Neural progenitor cell (in vitro differentiated cells): ENCODE results near the gene ZBTB3. TPM values are rescaled to one million over a fixed set of nuclear protein-coding genes. Genes with fewer than 3 reads are reported as not detected.
A peak's percentile ranks its signal among the peaks of the same experiment; 100 is the strongest.

Experiments
- DNase-seq: peaks from one replicate; pipeline ENCODE4 v3.0.0-alpha.2; 2016; ENCODE audit warnings: low spot score
- H2AFZ ChIP-seq: fragments of 200-600 bp; sonication (generic); replicated peaks from 2 replicates; pipeline ENCODE4 v1.6.1; 2016; ENCODE audit warnings: antibody characterized with exemption
- H3F3A ChIP-seq: fragments of 200-600 bp; sonication (generic); 2 replicates; pipeline ENCODE4 v1.6.1; 2016; ENCODE audit warnings: antibody characterized with exemption, low read depth
- H3K27ac ChIP-seq: fragments of 200-600 bp; sonication (generic); 2 replicates; pipeline ENCODE4 v1.5.1; 2016; ENCODE audit warnings: mild to moderate bottlenecking
- H3K27me3 ChIP-seq: fragments of 200-600 bp; sonication (generic); 2 replicates; pipeline ENCODE4 v1.6.1; 2016; ENCODE audit warnings: mild to moderate bottlenecking, moderate library complexity
- H3K36me3 ChIP-seq: fragments of 200-600 bp; sonication (generic); 2 replicates; pipeline ENCODE4 v1.5.1; 2016
- H3K4me1 ChIP-seq: fragments of 200-600 bp; sonication (generic); 2 replicates; pipeline ENCODE4 v1.6.1; 2016; ENCODE audit warnings: mixed run types
- H3K4me2 ChIP-seq: fragments of 200-600 bp; sonication (generic); 2 replicates; pipeline ENCODE4 v1.6.1; 2016
- H3K4me3 ChIP-seq: fragments of 200-600 bp; sonication (generic); 2 replicates; pipeline ENCODE4 v1.5.1; 2016
- H3K79me2 ChIP-seq: fragments of 200-600 bp; sonication (generic); 2 replicates; pipeline ENCODE4 v1.6.1; 2016; ENCODE audit warnings: low read depth
- H3K9ac ChIP-seq: fragments of 200-600 bp; sonication (generic); 2 replicates; pipeline ENCODE4 v1.6.1; 2016
- H3K9me3 ChIP-seq: fragments of 200-600 bp; sonication (generic); 2 replicates; pipeline ENCODE4 v1.5.1; 2016; ENCODE audit warnings: low read depth
- H4K20me1 ChIP-seq: fragments of 200-600 bp; sonication (generic); 2 replicates; pipeline ENCODE4 v1.6.1; 2016; ENCODE audit warnings: low read depth
- H3K27ac Mint-ChIP-seq: 3 replicates; pipeline ENCODE4 v1.8.0; 2021; ENCODE audit warnings: mixed read lengths
- H3K27me3 Mint-ChIP-seq: 2 replicates; pipeline ENCODE4 v1.8.0; 2022; ENCODE audit warnings: low read depth, mild to moderate bottlenecking, inconsistent platforms, moderate library complexity, mixed read lengths; ENCODE audit not compliant: insufficient read depth
- H3K36me3 Mint-ChIP-seq: 3 replicates; pipeline ENCODE4 v1.8.0; 2021; ENCODE audit warnings: mixed read lengths
- H3K4me1 Mint-ChIP-seq: 3 replicates; pipeline ENCODE4 v1.8.0; 2021; ENCODE audit warnings: mixed read lengths
- H3K4me3 Mint-ChIP-seq: 3 replicates; pipeline ENCODE4 v1.8.0; 2021; ENCODE audit warnings: mild to moderate bottlenecking, moderate library complexity, mixed read lengths
- H3K9me3 Mint-ChIP-seq: 3 replicates; pipeline ENCODE4 v1.8.0; 2020; ENCODE audit warnings: mixed read lengths
- EZH2 ChIP-seq: fragments of 200-600 bp; sonication (generic); IDR thresholded peaks from 2 replicates; pipeline ENCODE4 v1.6.1; 2017; ENCODE audit warnings: antibody characterized with exemption, mild to moderate bottlenecking, moderate library complexity
- EZH2phosphoT487 ChIP-seq: fragments of 200-600 bp; sonication (generic); IDR thresholded peaks from 2 replicates; pipeline ENCODE4 v1.6.1; 2017; ENCODE audit warnings: antibody characterized with exemption
- total RNA-seq: library from RNA; depleted of rRNA; stranded (reverse); fragments of >200 nt; gene quantifications from 2 replicates; pipeline ENCODE4 v1.2.3, GENCODE V29; 2015; ENCODE audit warnings: low replicate concordance
- TF ChIP-seq, protein P1 (sequence below): fragments of 200-600 bp; sonication (generic); IDR thresholded peaks from 2 replicates; pipeline ENCODE4 v1.5.1; 2017; ENCODE audit warnings: antibody characterized with exemption, mild to moderate bottlenecking

ZBTB3 gene
- total RNA-seq, 1 donor from 2014 or later, result 9.2 TPM

GRCh38 chr11:62727165-62727871 is 26.6 kb downstream of the ZBTB3 start, which contains the start of gene HNRNPUL2:
HNRNPUL2 (minus strand) TSS chr11:62727457; CDS start chr11:62727156, 301 bp downstream.
- no peaks in the 10 kb centered on the region for H3K9me3 Mint-ChIP-seq
- no peak for TF ChIP-seq EZH2phosphoT487
- TF ChIP-seq, protein P1, sequence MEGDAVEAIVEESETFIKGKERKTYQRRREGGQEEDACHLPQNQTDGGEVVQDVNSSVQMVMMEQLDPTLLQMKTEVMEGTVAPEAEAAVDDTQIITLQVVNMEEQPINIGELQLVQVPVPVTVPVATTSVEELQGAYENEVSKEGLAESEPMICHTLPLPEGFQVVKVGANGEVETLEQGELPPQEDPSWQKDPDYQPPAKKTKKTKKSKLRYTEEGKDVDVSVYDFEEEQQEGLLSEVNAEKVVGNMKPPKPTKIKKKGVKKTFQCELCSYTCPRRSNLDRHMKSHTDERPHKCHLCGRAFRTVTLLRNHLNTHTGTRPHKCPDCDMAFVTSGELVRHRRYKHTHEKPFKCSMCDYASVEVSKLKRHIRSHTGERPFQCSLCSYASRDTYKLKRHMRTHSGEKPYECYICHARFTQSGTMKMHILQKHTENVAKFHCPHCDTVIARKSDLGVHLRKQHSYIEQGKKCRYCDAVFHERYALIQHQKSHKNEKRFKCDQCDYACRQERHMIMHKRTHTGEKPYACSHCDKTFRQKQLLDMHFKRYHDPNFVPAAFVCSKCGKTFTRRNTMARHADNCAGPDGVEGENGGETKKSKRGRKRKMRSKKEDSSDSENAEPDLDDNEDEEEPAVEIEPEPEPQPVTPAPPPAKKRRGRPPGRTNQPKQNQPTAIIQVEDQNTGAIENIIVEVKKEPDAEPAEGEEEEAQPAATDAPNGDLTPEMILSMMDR, result peak; percentile 8

GRCh38 chr11:62726915-62727164 is 27.1 kb downstream of the ZBTB3 start:
- Mint-ChIP-seq H3K4me1 (peaks cover 55% of the 10 kb centered on the region), H3K9me3 (no peaks in the 10 kb centered on the region), H3K4me3 (peak overlapping the region; percentile 93), H3K27ac (no peak overlapping the region), H3K27me3 (peaks cover 12% of the 10 kb centered on the region), H3K36me3 (peaks cover 31% of the 10 kb centered on the region)
- Histone ChIP-seq H3K27me3 (no peaks in the 10 kb centered on the region), H3K4me1 (peaks cover 18% of the 10 kb centered on the region), H3F3A (peaks cover 58% of the 10 kb centered on the region), H3K9me3 (no peaks in the 10 kb centered on the region), H3K9ac (peak overlapping the region; percentile 85), H4K20me1 (peaks cover 54% of the 10 kb centered on the region), H3K27ac (peak overlapping the region; percentile 96), H2AFZ (no peak overlapping the region), H3K79me2 (peaks cover 86% of the 10 kb centered on the region), H3K4me2 (peak overlapping the region; percentile 95), H3K4me3 (peak overlapping the region; percentile 79), H3K36me3 (peaks cover 21% of the 10 kb centered on the region)
- DNase-seq, result no peak
- TF ChIP-seq EZH2, result no peak
- TF ChIP-seq, protein P1, result peak; percentile 11

More at GRCh38 chr11:62727165-62727871, 26.6 kb downstream of the ZBTB3 start, which contains the start of gene HNRNPUL2:
- peak; percentile 100 for DNase-seq
- peak within 1 kb of the TSS; percentile 95 for H3K4me2 ChIP-seq
- H3K36me3 ChIP-seq, result peaks cover 17% of the 10 kb centered on the region
- H3K27ac Mint-ChIP-seq, result peak within 1 kb of the TSS; percentile 99
- peaks cover 12% of the 10 kb centered on the region for H3K27me3 Mint-ChIP-seq
- H3K4me1 Mint-ChIP-seq, result peaks cover 50% of the 10 kb centered on the region
- peaks cover 53% of the 10 kb centered on the region for H3F3A ChIP-seq
- H3K4me1 ChIP-seq, result peaks cover 18% of the 10 kb centered on the region
- no peaks in the 10 kb centered on the region for H3K9me3 ChIP-seq
- peak within 1 kb of the TSS; percentile 96 for H2AFZ ChIP-seq
- peaks cover 86% of the 10 kb centered on the region for H3K79me2 ChIP-seq
- peak within 1 kb of the TSS; percentile 79 for H3K4me3 ChIP-seq
- peaks cover 26% of the 10 kb centered on the region for H3K36me3 Mint-ChIP-seq
- H3K9ac ChIP-seq, result peak within 1 kb of the TSS; percentile 87
- peak within 1 kb of the TSS; percentile 98 for H3K27ac ChIP-seq
- H3K27me3 ChIP-seq, result no peaks in the 10 kb centered on the region
- H3K4me3 Mint-ChIP-seq, result peak within 1 kb of the TSS; percentile 93
- H4K20me1 ChIP-seq, result peaks cover 49% of the 10 kb centered on the region

GRCh38 chr11:62726156-62726914 is 27.6 kb downstream of the ZBTB3 start:
- H3F3A ChIP-seq, result peaks cover 63% of the 10 kb centered on the region
- H3K4me1 Mint-ChIP-seq, result peaks cover 57% of the 10 kb centered on the region
- DNase-seq, result no peak
- peaks cover 36% of the 10 kb centered on the region for H3K36me3 Mint-ChIP-seq
- H3K4me3 Mint-ChIP-seq, result peak overlapping the region; percentile 93
- H3K27ac Mint-ChIP-seq, result peak overlapping the region; percentile 59
- no peaks in the 10 kb centered on the region for H3K9me3 ChIP-seq
- H3K9me3 Mint-ChIP-seq, result no peaks in the 10 kb centered on the region
- H3K27me3 Mint-ChIP-seq, result peaks cover 12% of the 10 kb centered on the region
- no peaks in the 10 kb centered on the region for H3K27me3 ChIP-seq
- peaks cover 18% of the 10 kb centered on the region for H3K4me1 ChIP-seq
- peak overlapping the region; percentile 85 for H3K9ac ChIP-seq
- H3K4me2 ChIP-seq, result peak overlapping the region; percentile 95
- peak overlapping the region; percentile 79 for H3K4me3 ChIP-seq
- H3K79me2 ChIP-seq, result peaks cover 86% of the 10 kb centered on the region
- TF ChIP-seq, protein P1, result no peak
- TF ChIP-seq EZH2phosphoT487 (no peak), EZH2 (no peak)
- peaks cover 54% of the 10 kb centered on the region for H4K20me1 ChIP-seq
- H2AFZ ChIP-seq, result no peak overlapping the region
- peak overlapping the region; percentile 96 for H3K27ac ChIP-seq
- H3K36me3 ChIP-seq, result peaks cover 26% of the 10 kb centered on the region
